ENCODE results near the gene PDE8B.

GRCh38 chr5:77180167-77181081, 30.1 kb upstream of the PDE8B start:
- no peak for TF ChIP-seq POLR2A (IDR thresholded peaks at IDR 0.05; ENCODE audit: low read depth, low read length)
- TF ChIP-seq SPI1 (IDR thresholded peaks at IDR 0.05; ENCODE audit: low read depth, low read length) = no peak
- TF ChIP-seq POLR2AphosphoS5 (IDR thresholded peaks at IDR 0.05; ENCODE audit: low read depth, low read length) = no peak

Measured in GM12891 (cell line).